Breast epithelium (tissue), 3 donors: Measurements from ENCODE around the gene OBP2A.

Experiments
- CTCF ChIP-seq, 3 donors: fragments of 450-650 bp; IDR thresholded peaks; one replicate each; pipeline ENCODE4 v1.5.1; 2016 to 2017; ENCODE audit warnings: antibody characterized with exemption in 3 of 3, mild to moderate bottlenecking in 3 of 3, moderate library complexity in 3 of 3
- POLR2A ChIP-seq: fragments of 450-650 bp; IDR thresholded peaks from one replicate; pipeline ENCODE4 v1.6.1; 2016; ENCODE audit warnings: antibody characterized with exemption, mild to moderate bottlenecking, moderate library complexity
- POLR2AphosphoS5 ChIP-seq, 3 donors: sonication (generic); formaldehyde crosslinking; IDR thresholded peaks; one replicate each; pipeline ENCODE4 v1.6.1; 2017; ENCODE audit warnings: antibody characterized with exemption in 3 of 3

- TF ChIP-seq CTCF (IDR thresholded peaks at IDR 0.05) (no peak), POLR2A (no peak), POLR2AphosphoS5 (IDR thresholded peaks at IDR 0.05) (no peak)
Observed at GRCh38 chr9:135579889-135580660, 34.1 kb downstream of the OBP2A start.
